T-helper 1 cell treated with Interleukin-12 subunit alpha and Interleukin-12 subunit beta and Interleukin-4 antibody, amounts not matched to agents 30 μg/mL and 1 μg/mL, for 36 hours (primary cell): Measurements from ENCODE around the gene TENM3.
"Not testable (repeated sequence)": the region's sequence is repeated elsewhere in the genome, so short reads cannot be mapped to it uniquely, and the experiment has no call there.

Experiments used
- H3K27ac Mint-ChIP-seq: one replicate; pipeline ENCODE4 v1.8.0; 2021; ENCODE audit warnings: mild to moderate bottlenecking, mixed read lengths
- H3K27me3 Mint-ChIP-seq: one replicate; pipeline ENCODE4 v1.8.0; 2021; ENCODE audit warnings: low read depth, mixed read lengths
- H3K36me3 Mint-ChIP-seq: one replicate; pipeline ENCODE4 v1.8.0; 2021; ENCODE audit warnings: low read depth, mixed read lengths
- H3K4me1 Mint-ChIP-seq: one replicate; pipeline ENCODE4 v1.8.0; 2021; ENCODE audit warnings: low read depth, mixed read lengths
- H3K4me3 Mint-ChIP-seq: one replicate; pipeline ENCODE4 v1.8.0; 2021; ENCODE audit warnings: mild to moderate bottlenecking, moderate library complexity, mixed read lengths
- H3K9me3 Mint-ChIP-seq: one replicate; pipeline ENCODE4 v1.8.0; 2021; ENCODE audit warnings: mixed read lengths

TENM3 gene

GRCh38 chr4:182806259-182807252 is 563.4 kb downstream of the TENM3 start:
- Mint-ChIP-seq H3K9me3 (no peaks in the 10 kb centered on the region), H3K4me1 (peaks cover 18% of the 10 kb centered on the region), H3K27ac (peak overlapping the region; percentile 39), H3K4me3 (peak overlapping the region; percentile 61), H3K27me3 (peaks cover 25% of the 10 kb centered on the region), H3K36me3 (no peaks in the 10 kb centered on the region)

GRCh38 chr4:182807346-182807745 is 564.1 kb downstream of the TENM3 start:
- Mint-ChIP-seq H3K4me3 (no peak overlapping the region), H3K27ac (no peak overlapping the region), H3K36me3 (peaks cover 7% of the 10 kb centered on the region), H3K9me3 (no peaks in the 10 kb centered on the region), H3K4me1 (peaks cover 18% of the 10 kb centered on the region), H3K27me3 (peaks cover 25% of the 10 kb centered on the region)

GRCh38 chr4:182807767-182808548 is 564.8 kb downstream of the TENM3 start:
- Mint-ChIP-seq H3K4me3 (peak overlapping the region; percentile 55), H3K4me1 (peaks cover 18% of the 10 kb centered on the region), H3K27me3 (peaks cover 25% of the 10 kb centered on the region), H3K9me3 (peaks cover under 1% of the 10 kb centered on the region), H3K27ac (no peak overlapping the region), H3K36me3 (peaks cover 9% of the 10 kb centered on the region)

GRCh38 chr4:182808673-182809416 is 565.6 kb downstream of the TENM3 start:
- peaks cover 25% of the 10 kb centered on the region for H3K27me3 Mint-ChIP-seq
- H3K36me3 Mint-ChIP-seq, result peaks cover 9% of the 10 kb centered on the region
- H3K4me1 Mint-ChIP-seq, result peaks cover 21% of the 10 kb centered on the region
- peak overlapping the region; percentile 55 for H3K4me3 Mint-ChIP-seq
- no peak overlapping the region for H3K27ac Mint-ChIP-seq
- peaks cover 7% of the 10 kb centered on the region for H3K9me3 Mint-ChIP-seq

- Mint-ChIP-seq H3K36me3 (peaks cover 9% of the 10 kb centered on the region), H3K4me3 (peak overlapping the region; percentile 55), H3K27ac (no peak overlapping the region), H3K4me1 (peaks cover 21% of the 10 kb centered on the region), H3K27me3 (peaks cover 19% of the 10 kb centered on the region), H3K9me3 (peaks cover 7% of the 10 kb centered on the region)
These were observed 566.4 kb downstream of the TENM3 start for GRCh38 chr4:182809417-182810102.

GRCh38 chr4:182810103-182810615 is 567.0 kb downstream of the TENM3 start:
- H3K4me3 Mint-ChIP-seq, result no peak overlapping the region
- peaks cover 21% of the 10 kb centered on the region for H3K4me1 Mint-ChIP-seq
- peaks cover 7% of the 10 kb centered on the region for H3K9me3 Mint-ChIP-seq
- H3K36me3 Mint-ChIP-seq, result peaks cover 9% of the 10 kb centered on the region
- peaks cover 14% of the 10 kb centered on the region for H3K27me3 Mint-ChIP-seq
- no peak overlapping the region for H3K27ac Mint-ChIP-seq

- Mint-ChIP-seq H3K27me3 (peaks cover 16% of the 10 kb centered on the region), H3K27ac (peak overlapping the region; percentile 3), H3K4me1 (peaks cover 13% of the 10 kb centered on the region), H3K36me3 (peaks cover 9% of the 10 kb centered on the region), H3K9me3 (peaks cover 7% of the 10 kb centered on the region), H3K4me3 (no peak overlapping the region)
These were observed 569.7 kb downstream of the TENM3 start for GRCh38 chr4:182812916-182813315.

- H3K4me1 Mint-ChIP-seq, H3K36me3 Mint-ChIP-seq, H3K4me3 Mint-ChIP-seq, H3K9me3 Mint-ChIP-seq, H3K27ac Mint-ChIP-seq: not testable (repeated sequence)
- H3K27me3 Mint-ChIP-seq, result peaks cover 13% of the 10 kb centered on the region
These were observed 570.9 kb downstream of the TENM3 start for GRCh38 chr4:182814065-182814464.

GRCh38 chr4:182818926-182819730 is 575.9 kb downstream of the TENM3 start:
- Mint-ChIP-seq H3K27ac (no peak overlapping the region), H3K4me3 (no peak overlapping the region), H3K4me1 (peaks cover 6% of the 10 kb centered on the region), H3K36me3 (no peaks in the 10 kb centered on the region), H3K9me3 (no peaks in the 10 kb centered on the region), H3K27me3 (peaks cover 13% of the 10 kb centered on the region)

- Mint-ChIP-seq H3K4me3 (no peak overlapping the region), H3K9me3 (no peaks in the 10 kb centered on the region), H3K36me3 (no peaks in the 10 kb centered on the region)
These were observed 576.5 kb downstream of the TENM3 start for GRCh38 chr4:182819751-182820150.

GRCh38 chr4:182822554-182822953 is 579.4 kb downstream of the TENM3 start:
- H3K27me3 Mint-ChIP-seq, result peaks cover 6% of the 10 kb centered on the region
- no peaks in the 10 kb centered on the region for H3K36me3 Mint-ChIP-seq
- H3K4me3 Mint-ChIP-seq, result no peak overlapping the region
- H3K27ac Mint-ChIP-seq, result no peak overlapping the region
- peaks cover 9% of the 10 kb centered on the region for H3K4me1 Mint-ChIP-seq
- no peaks in the 10 kb centered on the region for H3K9me3 Mint-ChIP-seq

More at GRCh38 chr4:182819751-182820150, 576.5 kb downstream of the TENM3 start:
- no peak overlapping the region for H3K27ac Mint-ChIP-seq
- peaks cover 13% of the 10 kb centered on the region for H3K27me3 Mint-ChIP-seq
- H3K4me1 Mint-ChIP-seq, result peaks cover 6% of the 10 kb centered on the region

- peaks cover 9% of the 10 kb centered on the region for H3K4me1 Mint-ChIP-seq
- H3K27ac Mint-ChIP-seq, result no peak overlapping the region
- H3K4me3 Mint-ChIP-seq, result no peak overlapping the region
- no peaks in the 10 kb centered on the region for H3K36me3 Mint-ChIP-seq
- peaks cover 3% of the 10 kb centered on the region for H3K27me3 Mint-ChIP-seq
- no peaks in the 10 kb centered on the region for H3K9me3 Mint-ChIP-seq
These were observed 580.4 kb downstream of the TENM3 start for GRCh38 chr4:182823576-182823975.

GRCh38 chr4:182825003-182825402 is 581.8 kb downstream of the TENM3 start:
- Mint-ChIP-seq H3K4me1 (peaks cover 9% of the 10 kb centered on the region), H3K9me3 (no peaks in the 10 kb centered on the region), H3K27ac (no peak overlapping the region), H3K36me3 (no peaks in the 10 kb centered on the region), H3K27me3 (peaks cover 13% of the 10 kb centered on the region), H3K4me3 (no peak overlapping the region)
